GM19463 (cell line): ENCODE data around the gene DDX27.

Source experiments
- ATAC-seq: cut with Tn5 transposase; IDR thresholded peaks from one replicate; pipeline ENCODE4 v1.9.1; 2021; ENCODE audit warnings: mild to moderate bottlenecking, moderate library complexity; ENCODE audit not compliant: unreplicated experiment

DDX27 gene

GRCh38 chr20:49276961-49277785, 58.0 kb downstream of the DDX27 start:
- no peak for ATAC-seq

GRCh38 chr20:49277786-49278035, 58.5 kb downstream of the DDX27 start:
- ATAC-seq, result no peak

DNA sequence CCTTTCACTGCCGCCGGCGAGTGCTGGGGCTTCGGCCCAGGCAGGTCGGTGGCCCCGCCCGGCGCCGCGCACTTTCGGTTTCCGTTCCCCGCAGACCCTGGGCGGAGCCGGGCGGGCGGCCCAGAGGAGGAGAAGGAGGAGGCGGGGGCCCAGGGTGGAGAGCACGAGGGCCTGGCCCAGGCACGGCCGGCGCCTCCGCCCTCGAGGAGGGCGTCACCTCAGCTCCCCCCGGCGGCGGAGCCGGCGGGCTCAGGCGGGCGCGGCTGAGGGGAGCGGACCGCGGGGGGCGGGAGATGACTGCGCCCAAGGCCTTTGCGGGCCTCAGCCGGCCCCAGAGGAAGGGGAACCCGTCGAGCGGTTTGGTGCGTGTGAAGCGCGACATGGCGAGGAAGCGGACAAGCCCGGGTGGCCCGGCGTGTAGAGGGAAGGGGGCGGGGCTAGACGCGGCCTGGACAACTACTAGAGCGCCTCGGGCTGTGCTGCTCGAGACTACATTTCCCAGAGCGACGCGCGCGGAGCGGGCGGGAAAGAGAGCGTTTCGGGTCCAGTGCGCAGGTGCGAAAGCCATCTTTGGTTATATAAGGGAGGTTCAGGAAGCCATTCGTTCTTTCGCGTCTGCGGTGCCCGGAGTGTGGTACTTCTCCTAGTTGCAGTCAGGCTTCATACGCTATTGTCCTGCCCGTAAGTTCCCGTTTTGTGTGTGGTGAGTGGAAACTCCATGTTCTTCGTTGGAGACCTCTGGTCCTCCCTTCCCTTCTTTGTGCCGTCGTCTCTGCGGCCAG, 59.0 kb downstream of the DDX27 start, which contains the start of gene ZNFX1:
Gene ZNFX1 (minus strand): TSS at position 22 of the 782 bp plus-strand sequence. CDS start 2,218 bp downstream, outside the sequence.
- ATAC-seq, result peak; percentile 85

DNA sequence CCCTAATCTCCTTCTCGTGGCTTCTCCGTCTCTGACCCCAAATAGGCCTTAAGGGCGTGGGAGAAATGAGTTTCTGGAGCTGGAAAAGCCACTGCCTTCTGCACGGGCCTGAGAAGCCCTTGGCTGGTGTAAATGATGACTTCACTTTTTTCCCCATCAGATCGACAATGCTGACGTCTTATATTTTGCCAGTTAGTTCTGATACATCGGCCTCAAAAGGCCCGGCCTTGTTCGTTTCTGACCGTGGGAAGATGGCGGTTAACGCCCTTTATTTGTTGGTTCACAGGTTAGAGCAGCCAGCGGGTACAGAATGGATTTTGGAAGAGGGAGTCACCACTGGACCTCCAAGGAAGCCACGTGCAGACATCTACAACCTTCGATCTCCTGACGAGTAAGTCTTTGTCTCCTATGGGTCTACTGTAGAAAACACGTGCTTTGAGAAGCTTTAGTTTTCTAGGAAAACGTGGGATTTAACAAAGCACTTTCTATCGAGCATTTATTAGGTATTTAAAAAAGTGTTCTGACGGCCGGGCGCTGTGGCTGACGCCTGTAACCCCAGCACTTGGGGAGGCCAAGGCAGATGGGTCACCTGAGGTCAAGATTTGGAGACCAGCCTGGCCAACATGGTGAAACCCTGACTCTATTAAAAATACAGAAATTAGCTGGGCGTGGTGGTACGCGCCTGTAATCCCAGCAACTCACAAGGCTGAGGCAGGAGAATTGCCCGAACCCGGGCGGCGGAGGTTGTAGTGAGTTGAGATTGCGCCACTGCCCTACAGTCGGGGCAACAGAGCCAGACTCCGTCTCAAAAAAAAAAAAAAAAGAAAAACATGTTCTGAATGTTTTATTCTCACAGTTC, 59.8 kb downstream of the DDX27 start:
- no peak for ATAC-seq

GRCh38 chr20:49279677-49280462, 60.7 kb downstream of the DDX27 start:
- no peak for ATAC-seq

GRCh38 chr20:49280463-49281058, 61.3 kb downstream of the DDX27 start:
- no peak for ATAC-seq

DNA sequence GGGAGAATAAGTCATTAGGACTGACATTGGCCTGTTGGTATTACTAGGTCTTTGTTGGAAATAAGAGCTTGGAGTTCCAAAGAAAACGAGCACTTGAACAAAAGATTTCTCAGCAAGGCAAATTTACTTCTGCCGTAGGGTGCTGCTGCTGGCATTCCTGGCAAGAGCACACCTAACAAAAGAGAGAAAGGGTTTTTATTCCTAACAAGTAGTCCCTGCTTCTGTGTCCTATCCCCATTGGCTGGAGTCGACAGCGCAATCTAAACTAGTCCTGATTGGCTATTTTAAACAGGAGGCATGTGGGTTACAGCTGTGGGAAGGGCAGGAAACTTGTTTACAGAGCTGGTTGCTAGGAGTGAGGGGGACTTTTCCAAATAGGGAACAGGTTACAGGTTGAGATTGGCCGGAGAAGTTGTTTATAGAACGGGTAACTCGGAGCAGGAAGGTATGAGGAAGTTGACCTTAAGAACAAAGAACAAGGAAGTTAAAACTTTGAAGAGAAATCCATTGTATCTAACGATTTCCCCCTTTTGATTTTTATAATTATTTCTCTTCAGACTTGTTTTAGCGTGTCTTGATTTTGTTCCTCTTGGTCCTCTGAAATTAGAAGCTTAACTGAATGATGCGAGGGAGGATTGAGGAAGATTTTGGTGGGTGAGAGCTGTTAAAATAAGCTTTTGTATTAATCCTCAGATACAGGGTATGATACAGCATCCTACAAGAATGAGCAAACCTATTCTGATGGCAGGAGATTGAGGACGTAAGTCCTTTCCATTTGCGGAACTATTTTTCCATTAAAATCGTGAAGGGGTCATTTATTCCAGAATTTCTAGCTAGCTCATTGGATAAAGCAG, 62.1 kb downstream of the DDX27 start:
- no peak for ATAC-seq

DNA sequence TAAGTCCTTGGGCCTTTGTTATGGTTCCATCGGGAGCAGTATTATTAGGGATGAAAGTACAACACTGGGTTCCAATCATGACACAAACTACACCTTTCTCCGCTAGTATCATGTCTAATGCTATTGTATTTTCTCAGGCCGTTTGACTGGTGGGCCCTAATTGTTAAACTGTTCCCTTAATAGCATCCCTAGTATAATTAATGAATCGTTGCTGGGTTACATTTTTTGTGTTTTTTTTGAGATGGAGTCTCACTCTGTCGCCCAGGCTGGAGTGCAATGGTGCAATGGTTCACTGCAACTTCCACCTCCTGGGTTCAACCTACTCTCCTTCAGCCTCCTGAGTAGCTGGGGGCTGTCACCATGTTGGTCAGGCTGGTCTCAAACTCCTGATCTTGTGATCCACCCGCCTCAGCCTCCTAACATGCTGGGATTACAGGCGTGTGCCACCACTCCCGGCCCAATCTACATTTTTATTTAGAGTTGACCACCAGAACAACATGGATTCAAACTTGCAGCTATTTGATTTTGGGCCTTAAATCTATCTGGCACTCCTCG, 62.8 kb downstream of the DDX27 start:
- ATAC-seq, result no peak

DNA sequence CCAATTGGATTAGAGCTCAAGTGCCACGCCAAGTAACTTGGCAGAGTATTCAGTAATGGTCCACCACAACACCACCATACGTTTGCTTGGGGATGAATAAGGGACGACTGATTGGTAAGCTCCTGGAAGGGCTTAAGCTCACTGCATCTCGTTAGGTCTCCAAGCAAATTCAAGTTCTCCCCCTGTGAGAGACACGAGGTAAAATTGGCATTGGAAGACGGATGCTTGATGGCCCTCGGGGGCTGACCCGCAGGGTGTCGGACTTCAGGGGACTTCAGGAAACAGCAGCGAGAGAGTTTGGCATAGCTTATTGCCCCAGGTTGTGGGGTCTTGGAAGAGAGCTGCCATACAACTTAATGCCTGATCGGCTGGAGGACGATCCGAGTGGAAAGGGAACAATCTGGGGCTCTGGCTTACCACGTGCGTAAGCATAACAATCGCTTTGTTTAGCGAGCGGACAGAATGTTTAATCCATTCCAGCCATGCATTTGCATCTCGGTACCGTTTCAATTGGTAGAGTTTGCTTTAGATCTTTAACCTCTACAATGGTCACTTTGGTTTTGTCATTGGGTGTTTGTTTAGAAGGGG, 63.5 kb downstream of the DDX27 start:
- no peak for ATAC-seq

GRCh38 chr20:49283176-49283702, 64.0 kb downstream of the DDX27 start:
- no peak for ATAC-seq

GRCh38 chr20:49283703-49284625, 64.7 kb downstream of the DDX27 start:
- no peak for ATAC-seq

GRCh38 chr20:49284818-49285217, 65.6 kb downstream of the DDX27 start:
- ATAC-seq, result no peak

DNA sequence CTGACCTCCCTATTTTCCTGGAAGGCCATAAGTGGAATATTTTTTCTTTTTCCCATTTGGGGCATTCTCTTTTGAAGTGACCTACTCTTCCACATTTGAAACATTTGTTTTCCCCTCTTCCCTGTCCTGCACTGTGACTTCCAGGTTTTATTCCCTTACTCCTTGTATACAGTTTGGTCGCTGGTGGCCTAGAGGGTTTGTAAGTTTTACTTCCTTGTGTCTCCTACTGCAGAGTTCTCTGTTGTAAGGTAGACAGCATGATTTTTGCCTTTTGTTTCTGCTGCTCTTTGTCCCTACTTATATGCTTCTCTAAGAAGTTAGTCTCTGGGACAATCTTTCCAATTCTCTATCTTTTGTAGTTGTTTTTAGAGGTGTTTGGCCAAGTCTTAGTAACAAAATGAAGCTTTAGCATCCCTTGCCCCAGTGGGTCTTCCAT, 66.0 kb downstream of the DDX27 start:
- no peak for ATAC-seq

GRCh38 chr20:49285813-49286494, 66.7 kb downstream of the DDX27 start:
- no peak for ATAC-seq

- no peak for ATAC-seq
These were observed 67.7 kb downstream of the DDX27 start for GRCh38 chr20:49286689-49287551.
